Measurements from ENCODE around the gene KLF18. TPM values are rescaled to one million over a fixed set of nuclear protein-coding genes. Genes with fewer than 3 reads are reported as not detected.

Gene KLF18
- polyA plus RNA-seq, 5 donors, result not detected

Other genes starting within 250 kb of the KLF18 start
- gene ARTN, start 207.8 kb downstream of the KLF18 start, polyA plus RNA-seq (ENCODE audit: insufficient read depth in 1 of 5, insufficient read length in 5 of 5, low replicate concordance in 1 of 5), result 1 to 10 TPM; 1.9 to 3.9 (median 2.8) TPM
- 10 to 100 TPM; 15.8 to 24.3 (median 20.3) TPM for gene IPO13, start 194.7 kb downstream of the KLF18 start, polyA plus RNA-seq (ENCODE audit: insufficient read depth in 1 of 5, insufficient read length in 5 of 5, low replicate concordance in 1 of 5)
- 10 to 100 TPM; 12.8 to 25.5 (median 19.6) TPM for gene DPH2, start 171.6 kb downstream of the KLF18 start, polyA plus RNA-seq (ENCODE audit: insufficient read depth in 1 of 5, insufficient read length in 5 of 5, low replicate concordance in 1 of 5)
- 10 to 100 TPM; 51.9 to 83.2 (median 64.3) TPM for gene ATP6V0B, start 166.7 kb downstream of the KLF18 start, polyA plus RNA-seq (ENCODE audit: insufficient read depth in 1 of 5, insufficient read length in 5 of 5, low replicate concordance in 1 of 5)
- 10 to 100 TPM; 32.0 to 70.2 (median 40.1) TPM for gene B4GALT2, start 162.4 kb downstream of the KLF18 start, polyA plus RNA-seq (ENCODE audit: insufficient read depth in 1 of 5, insufficient read length in 5 of 5, low replicate concordance in 1 of 5)
- gene CCDC24, start 150.0 kb downstream of the KLF18 start, polyA plus RNA-seq (ENCODE audit: insufficient read depth in 1 of 5, insufficient read length in 5 of 5, low replicate concordance in 1 of 5), result 10 to 100 TPM; 10.6 to 16.9 (median 14.3) TPM
- 10 to 100 TPM; 11.3 to 17.1 (median 12.6) TPM for gene SLC6A9, start 110.2 kb downstream of the KLF18 start, polyA plus RNA-seq (ENCODE audit: insufficient read depth in 1 of 5, insufficient read length in 5 of 5, low replicate concordance in 1 of 5)
- under 1 TPM in 4 of 5 donors, not detected in 1; 0.06 to 0.09 (median 0.08) TPM for gene KLF17, start 22.8 kb downstream of the KLF18 start, polyA plus RNA-seq (ENCODE audit: insufficient read depth in 1 of 5, insufficient read length in 5 of 5, low replicate concordance in 1 of 5)
- 10 to 100 TPM; 61.0 to 74.6 (median 66.5) TPM for gene DMAP1, start 71.8 kb upstream of the KLF18 start, polyA plus RNA-seq (ENCODE audit: insufficient read depth in 1 of 5, insufficient read length in 5 of 5, low replicate concordance in 1 of 5)
- 10 to 100 TPM; 54.6 to 72.7 (median 64.2) TPM for gene ERI3, start 213.6 kb upstream of the KLF18 start, polyA plus RNA-seq (ENCODE audit: insufficient read depth in 1 of 5, insufficient read length in 5 of 5, low replicate concordance in 1 of 5)